ENCODE results near the gene LYZL4.

Gene LYZL4

DNA sequence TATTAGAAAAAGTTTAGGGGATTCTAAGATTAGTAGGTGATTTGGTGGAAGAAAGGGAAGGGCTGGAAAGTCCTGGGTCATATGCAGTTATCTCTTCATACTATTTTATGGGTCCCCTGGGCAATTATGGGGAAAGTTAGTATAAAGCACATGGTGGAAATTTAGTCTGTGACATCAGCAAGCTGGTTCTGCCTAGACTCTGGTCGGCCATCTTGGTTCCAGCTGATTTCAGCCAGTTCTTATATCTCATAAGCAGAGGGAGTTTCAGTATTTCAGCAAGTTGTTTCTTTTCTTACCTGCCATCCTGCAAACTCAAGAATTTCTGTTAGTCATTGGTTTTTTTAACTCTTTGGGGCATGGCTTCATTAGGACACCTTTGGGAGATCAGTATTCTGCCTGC lies 1.0 kb upstream of the LYZL4 start:
- TF ChIP-seq, protein P1, sequence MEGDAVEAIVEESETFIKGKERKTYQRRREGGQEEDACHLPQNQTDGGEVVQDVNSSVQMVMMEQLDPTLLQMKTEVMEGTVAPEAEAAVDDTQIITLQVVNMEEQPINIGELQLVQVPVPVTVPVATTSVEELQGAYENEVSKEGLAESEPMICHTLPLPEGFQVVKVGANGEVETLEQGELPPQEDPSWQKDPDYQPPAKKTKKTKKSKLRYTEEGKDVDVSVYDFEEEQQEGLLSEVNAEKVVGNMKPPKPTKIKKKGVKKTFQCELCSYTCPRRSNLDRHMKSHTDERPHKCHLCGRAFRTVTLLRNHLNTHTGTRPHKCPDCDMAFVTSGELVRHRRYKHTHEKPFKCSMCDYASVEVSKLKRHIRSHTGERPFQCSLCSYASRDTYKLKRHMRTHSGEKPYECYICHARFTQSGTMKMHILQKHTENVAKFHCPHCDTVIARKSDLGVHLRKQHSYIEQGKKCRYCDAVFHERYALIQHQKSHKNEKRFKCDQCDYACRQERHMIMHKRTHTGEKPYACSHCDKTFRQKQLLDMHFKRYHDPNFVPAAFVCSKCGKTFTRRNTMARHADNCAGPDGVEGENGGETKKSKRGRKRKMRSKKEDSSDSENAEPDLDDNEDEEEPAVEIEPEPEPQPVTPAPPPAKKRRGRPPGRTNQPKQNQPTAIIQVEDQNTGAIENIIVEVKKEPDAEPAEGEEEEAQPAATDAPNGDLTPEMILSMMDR (IDR thresholded peaks at IDR 0.05; ENCODE audit: low read depth, low read length), result no peak
- no peak overlapping the region for H3K4me3 ChIP-seq (ENCODE audit: low read depth, low read length)

DNA sequence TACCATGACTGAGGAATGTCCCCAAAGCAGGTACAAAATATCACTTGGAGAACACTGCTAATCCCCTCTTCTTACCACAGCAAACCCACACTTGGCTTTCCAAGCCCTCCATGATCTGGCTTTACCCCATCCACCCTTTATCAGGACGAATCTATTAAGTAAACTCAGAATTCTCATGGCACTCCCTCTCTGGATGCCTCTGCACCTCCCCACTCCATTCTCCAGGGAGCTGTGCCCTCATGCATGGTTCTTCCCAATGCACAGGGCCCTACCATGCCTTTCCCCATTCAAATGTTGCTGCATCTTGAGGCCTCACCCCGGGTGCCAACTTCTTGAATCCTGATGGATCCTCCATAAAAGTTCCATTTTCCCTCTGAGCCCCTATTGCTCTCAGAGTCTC lies 2.3 kb downstream of the LYZL4 start:
- TF ChIP-seq, protein P1 (IDR thresholded peaks at IDR 0.05; ENCODE audit: low read depth, low read length), result no peak
- H3K4me3 ChIP-seq (ENCODE audit: low read depth, low read length), result no peak overlapping the region

DNA sequence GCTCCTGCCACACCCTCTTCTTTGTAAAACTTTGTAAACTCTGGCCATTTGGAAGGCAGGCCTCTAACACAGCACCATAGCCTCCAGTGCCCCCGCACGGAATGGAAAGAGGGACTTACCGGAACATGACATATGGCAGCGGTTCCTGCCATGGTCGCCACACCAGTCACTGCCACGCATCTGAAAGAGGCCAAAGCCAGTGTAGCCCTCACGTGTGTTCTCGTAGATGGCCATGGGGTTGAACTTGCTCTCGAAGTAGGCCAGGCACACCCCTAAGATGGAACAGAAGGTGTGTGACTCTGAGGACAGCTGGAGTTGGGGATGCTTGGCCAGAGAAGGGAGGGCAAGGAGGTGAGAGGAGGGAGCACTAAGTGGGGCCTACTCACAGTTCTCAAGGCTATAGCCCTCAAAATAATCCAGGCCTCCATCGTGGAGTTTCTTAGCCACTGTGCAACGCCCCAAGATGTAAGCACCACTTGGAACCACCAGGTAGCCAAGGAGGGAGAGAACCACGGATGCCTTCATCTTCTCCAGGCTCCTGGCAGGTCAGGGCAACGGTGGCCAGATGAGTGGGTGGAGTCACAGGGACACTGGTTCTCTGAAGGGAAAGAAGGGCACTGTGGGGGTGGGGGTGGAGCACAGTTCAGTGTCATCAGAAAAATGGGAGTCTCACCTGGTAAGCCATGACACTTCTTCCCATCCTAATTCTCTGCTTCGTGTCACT lies 3.5 kb downstream of the LYZL4 start:
- TF ChIP-seq, protein P1 (IDR thresholded peaks at IDR 0.05; ENCODE audit: low read depth, low read length), result no peak
- H3K4me3 ChIP-seq (ENCODE audit: low read depth, low read length), result no peak overlapping the region

DNA sequence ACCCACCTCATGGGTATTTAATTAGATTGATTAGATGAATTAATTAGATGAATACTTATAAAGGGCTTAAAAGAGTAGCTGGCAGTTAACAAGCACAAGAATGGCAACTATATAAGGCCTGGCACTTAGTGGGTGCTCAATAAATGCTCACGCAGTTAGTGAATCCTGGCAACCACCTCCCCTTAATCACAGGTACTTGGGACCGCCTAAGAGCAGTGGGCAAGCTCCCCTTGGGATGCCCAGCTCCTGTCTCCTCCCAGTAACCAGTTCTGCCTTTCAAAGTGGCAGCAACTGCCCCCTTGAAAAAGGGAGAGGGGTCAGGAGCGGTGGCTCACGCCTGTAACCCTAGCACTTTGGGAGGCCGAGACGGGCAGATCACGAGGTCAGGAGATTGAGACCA lies 4.6 kb downstream of the LYZL4 start:
- TF ChIP-seq, protein P1 (IDR thresholded peaks at IDR 0.05; ENCODE audit: low read depth, low read length), result no peak
- H3K4me3 ChIP-seq (ENCODE audit: low read depth, low read length), result no peak overlapping the region

DNA sequence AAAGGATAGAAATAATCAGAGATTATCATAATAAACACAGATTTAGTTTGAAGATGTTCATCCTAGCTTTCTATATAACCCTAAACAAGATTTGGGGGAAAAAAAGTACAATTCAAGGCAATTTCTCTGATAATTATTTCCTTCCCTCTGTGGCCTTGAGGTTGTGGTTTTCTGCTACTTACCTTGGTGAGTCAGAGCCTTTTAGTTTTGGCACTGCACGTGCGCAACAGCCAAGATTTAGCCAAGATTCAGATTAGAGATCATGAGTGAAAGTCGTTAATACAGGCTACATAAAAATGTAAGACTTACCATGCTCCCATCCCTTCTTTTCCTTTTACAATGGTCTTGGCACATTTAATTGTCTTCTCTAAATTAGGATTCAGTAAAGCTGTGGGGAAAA lies 6.7 kb downstream of the LYZL4 start:
- TF ChIP-seq, protein P1 (IDR thresholded peaks at IDR 0.05; ENCODE audit: low read depth, low read length), result no peak
- no peak overlapping the region for H3K4me3 ChIP-seq (ENCODE audit: low read depth, low read length)

GRCh38 chr3:42402394-42403096 lies 7.9 kb downstream of the LYZL4 start:
- TF ChIP-seq, protein P1 (IDR thresholded peaks at IDR 0.05; ENCODE audit: low read depth, low read length), result no peak

GRCh38 chr3:42398080-42398479 lies 12.3 kb downstream of the LYZL4 start:
- TF ChIP-seq, protein P1 (IDR thresholded peaks at IDR 0.05; ENCODE audit: low read depth, low read length), result no peak
- H3K4me3 ChIP-seq (ENCODE audit: low read depth, low read length), result no peak overlapping the region

More at GRCh38 chr3:42402394-42403096, 7.9 kb downstream of the LYZL4 start:
- H3K4me3 ChIP-seq (ENCODE audit: low read depth, low read length), result no peak overlapping the region
